Dermis blood vessel endothelial cell (primary cell): ENCODE measurements around the gene SPAG4. TPM values are rescaled to one million over a fixed set of nuclear protein-coding genes. Genes with fewer than 3 reads are reported as not detected.

Source experiments
- DNase-seq: peaks from one replicate; pipeline ENCODE4 v3.0.0; 2010
- total RNA-seq: library from RNA; depleted of rRNA; stranded (reverse); fragments of >200 nt; gene quantifications from 2 replicates; pipeline ENCODE4 v1.2.3, GENCODE V29; 2014

Gene SPAG4
- total RNA-seq, 1 donor from 2014 or later, result 19.1 TPM

GRCh38 chr20:35660122-35660937 lies 44.7 kb downstream of the SPAG4 start:
- DNase-seq, result no peak

GRCh38 chr20:35661053-35661452 lies 45.4 kb downstream of the SPAG4 start:
- DNase-seq, result no peak

- peak; percentile 30 for DNase-seq
These were observed 46.3 kb downstream of the SPAG4 start for GRCh38 chr20:35661908-35662307.

- DNase-seq, result peak; percentile 5
These were observed 46.9 kb downstream of the SPAG4 start for GRCh38 chr20:35662551-35662950.

GRCh38 chr20:35663516-35664465 lies 48.2 kb downstream of the SPAG4 start:
- DNase-seq, result peak; percentile 57

- peak; percentile 96 for DNase-seq
These were observed 49.0 kb downstream of the SPAG4 start, which contains the start of the genes CPNE1 and RBM12 for GRCh38 chr20:35664466-35665206. TSS of gene CPNE1 (minus strand) at chr20:35664900. CDS start at chr20:35632923, 31,977 bp downstream. TSS of gene RBM12 (minus strand) at chr20:35664900. CDS start at chr20:35655322, 9,578 bp downstream.

- no peak for DNase-seq
These were observed 50.3 kb downstream of the SPAG4 start for GRCh38 chr20:35665949-35666288.

GRCh38 chr20:35669221-35669620 lies 53.6 kb downstream of the SPAG4 start:
- no peak for DNase-seq

GRCh38 chr20:35669681-35670080 lies 54.1 kb downstream of the SPAG4 start:
- DNase-seq, result no peak

Other genes starting within 250 kb of the SPAG4 start
- 20.4 and 22.6 TPM in 2 replicates for gene UQCC1, start 203.9 kb upstream of the SPAG4 start, total RNA-seq
- gene GDF5, start 177.6 kb upstream of the SPAG4 start, total RNA-seq, result 0.17 and 0.56 TPM in 2 replicates
- 13.4 and 24.2 TPM in 2 replicates for gene CEP250, start 160.2 kb upstream of the SPAG4 start, total RNA-seq
- not detected in 2 replicates for gene C20orf173, start 86.2 kb upstream of the SPAG4 start, total RNA-seq
- 256 and 484 TPM in 2 replicates for gene ERGIC3, start 73.8 kb upstream of the SPAG4 start, total RNA-seq
- gene CPNE1, start 49.1 kb downstream of the SPAG4 start, total RNA-seq, result 94.5 and 159 TPM in 2 replicates
- gene RBM12, start 49.1 kb downstream of the SPAG4 start, total RNA-seq, result 42.5 and 58.1 TPM in 2 replicates
- gene NFS1, start 83.5 kb downstream of the SPAG4 start, total RNA-seq, result 12.8 and 28.0 TPM in 2 replicates
- 104 and 241 TPM in 2 replicates for gene ROMO1, start 83.6 kb downstream of the SPAG4 start, total RNA-seq
- gene RBM39, start 126.4 kb downstream of the SPAG4 start, total RNA-seq, result 250 and 362 TPM in 2 replicates
- gene PHF20, start 156.2 kb downstream of the SPAG4 start, total RNA-seq, result 38.4 and 41.5 TPM in 2 replicates